NCI-H187 treated with DMSO at 0.1 percent for 48 hours (cell line): ENCODE measurements around the gene ARGLU1.
"Not testable (repeated sequence)": the region's sequence is repeated elsewhere in the genome, so short reads cannot be mapped to it uniquely, and the experiment has no call there.

Experiments
- DNase-seq: peaks from one replicate; lab custom pipeline; 2025; lab: John Stamatoyannopoulos, UW

ARGLU1 gene

DNA sequence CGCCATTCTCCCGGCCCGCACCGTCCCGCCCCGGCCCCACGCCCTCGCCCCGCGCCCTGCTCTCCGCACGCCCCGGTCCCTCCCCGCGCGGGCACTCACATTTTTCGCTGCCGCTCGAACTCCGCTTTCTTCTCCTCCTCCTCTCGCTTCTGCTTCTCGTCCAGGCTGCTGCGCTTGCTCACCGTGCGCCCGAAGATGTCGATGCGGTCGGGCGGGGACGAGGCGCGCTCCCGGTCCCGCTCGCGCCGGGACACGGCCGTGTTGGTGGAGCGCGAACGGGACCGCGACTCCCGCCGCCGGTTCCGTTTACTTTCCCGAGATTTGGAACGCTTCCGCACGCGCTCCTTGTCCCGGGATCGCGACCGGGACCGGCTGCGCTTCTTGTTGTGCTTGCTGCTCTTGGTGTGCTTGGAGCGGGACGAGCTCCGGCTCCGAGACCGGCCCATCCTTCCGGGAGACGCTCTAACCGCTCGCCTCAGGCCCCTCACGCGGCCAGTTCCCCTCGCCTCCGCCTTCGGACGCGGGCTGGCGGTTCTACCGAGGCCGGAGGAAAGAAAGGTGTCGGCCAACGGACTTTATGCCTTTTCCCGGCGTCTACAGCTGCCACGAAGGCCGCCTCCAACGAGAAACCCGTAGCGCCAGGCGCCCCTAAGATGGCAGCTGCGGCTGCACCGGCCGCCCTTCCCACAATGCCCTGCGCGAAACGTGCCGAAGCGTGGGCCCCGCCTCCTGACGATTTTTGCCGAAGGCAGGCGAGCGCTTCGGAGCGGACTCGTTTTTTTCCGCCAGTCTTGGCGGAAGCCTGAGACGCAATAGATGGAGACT lies at the start of gene ARGLU1:
ARGLU1 (minus strand) TSS at position 664 of the 825 bp plus-strand sequence; CDS start at position 446, 218 bp downstream.
- DNase-seq: peak; percentile 74

DNA sequence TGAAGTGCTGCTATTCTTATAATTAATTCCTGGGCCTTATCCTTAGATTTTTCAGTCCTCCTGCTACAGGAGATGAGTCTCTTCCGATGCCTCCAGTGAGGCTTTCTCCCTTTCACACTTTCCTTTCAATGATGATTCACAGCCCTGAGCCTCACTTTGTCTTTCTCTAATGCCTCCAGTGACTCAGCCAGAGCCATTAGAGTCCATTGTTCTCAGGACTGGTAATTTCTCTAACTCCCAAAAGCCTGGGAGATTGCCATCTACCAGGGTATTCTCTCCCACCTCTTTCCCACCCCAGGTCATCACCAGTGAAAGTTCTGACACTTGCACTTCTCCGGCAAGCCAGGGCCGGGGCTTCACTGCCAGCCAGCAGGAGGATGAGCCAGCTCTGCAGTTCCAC lies 49.6 kb upstream of the ARGLU1 start:
- DNase-seq: no peak

GRCh38 chr13:106616729-106617128 lies 48.8 kb upstream of the ARGLU1 start:
- no peak for DNase-seq

DNA sequence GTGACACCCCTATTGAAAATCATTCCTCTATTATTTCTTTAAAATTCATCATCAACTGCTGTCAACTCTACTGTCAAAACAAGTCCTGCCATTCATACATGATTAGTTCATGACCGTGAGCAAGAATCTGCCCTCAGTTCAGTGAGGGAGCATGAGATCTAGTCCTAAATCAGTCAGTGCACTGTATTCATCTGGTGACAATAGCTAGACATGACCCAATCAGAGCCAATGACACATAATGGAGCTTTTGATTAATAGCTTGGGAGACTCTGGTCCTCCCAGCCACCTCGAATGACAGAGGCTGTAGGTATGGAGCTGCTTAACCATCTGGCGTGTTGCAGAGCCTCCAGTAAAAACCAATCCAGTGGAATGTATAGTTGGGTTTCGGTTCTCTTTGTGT lies 46.9 kb upstream of the ARGLU1 start:
- no peak for DNase-seq

GRCh38 chr13:106612688-106613087 lies 44.8 kb upstream of the ARGLU1 start:
- DNase-seq: no peak

- DNase-seq: no peak
Measured at GRCh38 chr13:106610486-106610885, 42.5 kb upstream of the ARGLU1 start.

- no peak for DNase-seq
Measured at GRCh38 chr13:106609116-106609515, 41.2 kb upstream of the ARGLU1 start.

DNA sequence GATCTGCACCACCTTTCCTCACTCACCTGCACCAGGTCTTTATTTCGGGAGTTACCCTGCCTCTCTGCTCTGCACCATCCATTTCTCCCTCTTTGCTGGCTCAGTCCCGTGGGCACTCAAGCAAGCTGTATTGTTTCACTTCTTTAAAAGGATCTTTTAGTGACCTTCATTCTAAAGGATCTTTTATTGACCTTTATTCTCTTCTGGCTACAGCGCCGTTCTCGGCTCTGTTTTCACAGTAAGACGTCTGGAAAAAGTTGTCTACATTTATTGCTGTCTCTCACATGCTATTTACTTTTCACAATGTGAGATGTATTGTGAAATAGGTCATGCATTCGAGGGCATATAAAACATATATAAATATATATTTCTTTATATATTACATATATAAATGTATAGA lies 35.6 kb upstream of the ARGLU1 start:
- no peak for DNase-seq

GRCh38 chr13:106602178-106602577 lies 34.2 kb upstream of the ARGLU1 start:
- DNase-seq: peak; percentile 73

- DNase-seq: no peak
Measured at GRCh38 chr13:106601489-106601888, 33.6 kb upstream of the ARGLU1 start.

- DNase-seq: not testable (repeated sequence)
Measured at GRCh38 chr13:106600798-106601135, 32.8 kb upstream of the ARGLU1 start.

- no peak for DNase-seq
Measured at GRCh38 chr13:106599875-106600797, 32.2 kb upstream of the ARGLU1 start.

DNA sequence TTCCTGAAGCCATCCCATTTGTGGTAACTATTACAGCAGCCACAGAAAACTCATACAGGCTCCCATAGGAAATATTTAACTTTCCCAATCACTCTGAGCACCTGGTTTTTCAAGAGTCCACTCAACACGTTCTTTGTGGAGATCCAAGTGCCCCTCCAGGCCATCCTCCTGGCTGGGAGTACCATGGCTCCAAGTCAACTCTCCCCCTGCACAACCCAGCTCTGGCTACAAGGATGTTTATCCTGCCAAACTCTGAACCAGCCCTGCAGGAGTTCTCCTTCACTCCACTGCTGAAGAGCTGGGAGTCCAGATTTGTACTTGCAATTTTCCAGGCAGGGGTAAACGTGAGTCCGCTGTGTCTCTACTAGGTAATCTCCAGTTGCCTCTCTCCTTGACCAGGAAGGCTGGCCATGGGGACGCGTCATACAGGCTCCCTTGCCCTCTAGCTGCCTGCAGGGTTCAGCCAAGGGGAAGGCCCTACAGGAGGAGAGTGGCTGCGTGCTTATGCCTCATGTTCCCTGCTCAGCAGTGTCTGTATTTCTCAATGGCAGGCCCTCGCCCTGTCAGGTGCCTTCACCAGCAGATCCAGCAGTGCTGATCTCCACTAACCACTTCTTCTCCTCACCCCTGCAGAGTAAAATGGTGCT lies 29.9 kb upstream of the ARGLU1 start:
- DNase-seq: peak; percentile 35

- no peak for DNase-seq
Measured at GRCh38 chr13:106597186-106597585, 29.2 kb upstream of the ARGLU1 start.

GRCh38 chr13:106596275-106596937 lies 28.5 kb upstream of the ARGLU1 start:
- no peak for DNase-seq

DNA sequence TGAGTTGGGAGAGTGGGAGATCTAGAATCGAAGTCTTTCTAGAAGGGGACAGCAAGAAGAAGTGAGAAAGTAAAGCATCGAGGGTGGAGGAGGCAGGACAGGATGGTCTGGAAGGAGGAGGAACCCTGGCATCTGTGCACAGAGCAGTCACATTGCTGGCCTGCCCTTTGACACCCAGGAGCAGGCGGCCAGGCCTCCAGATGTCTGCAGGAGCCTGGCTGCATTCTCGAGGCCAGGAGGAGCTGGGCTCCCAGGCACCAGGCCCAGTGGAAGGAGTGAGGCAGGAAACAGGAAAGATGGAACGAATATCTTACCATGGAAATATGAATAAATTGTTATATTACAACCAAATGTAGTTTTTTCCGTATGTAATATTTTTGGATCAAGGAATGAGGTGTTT lies 27.7 kb upstream of the ARGLU1 start:
- no peak for DNase-seq

- no peak for DNase-seq
Measured at GRCh38 chr13:106594980-106595379, 27.0 kb upstream of the ARGLU1 start.

DNA sequence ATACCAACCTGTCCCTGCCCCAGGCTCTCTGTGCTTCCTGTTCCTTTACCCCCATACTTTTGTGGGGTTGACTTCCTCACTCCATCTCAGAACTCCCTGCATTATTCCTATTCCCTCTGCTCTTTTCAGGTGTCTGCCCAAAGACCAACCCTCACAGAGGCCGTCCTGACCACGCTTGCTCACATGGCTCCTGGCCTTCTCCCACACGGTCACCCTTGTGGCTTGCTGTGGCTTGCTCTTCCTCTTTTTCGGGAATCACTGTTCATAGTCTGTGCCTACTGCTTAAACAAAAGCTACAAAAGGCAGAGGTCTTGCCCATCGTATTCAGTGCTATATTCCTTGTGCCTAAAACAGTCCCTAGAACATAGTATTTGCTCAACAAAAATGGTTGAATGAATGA lies 25.2 kb upstream of the ARGLU1 start:
- no peak for DNase-seq

DNA sequence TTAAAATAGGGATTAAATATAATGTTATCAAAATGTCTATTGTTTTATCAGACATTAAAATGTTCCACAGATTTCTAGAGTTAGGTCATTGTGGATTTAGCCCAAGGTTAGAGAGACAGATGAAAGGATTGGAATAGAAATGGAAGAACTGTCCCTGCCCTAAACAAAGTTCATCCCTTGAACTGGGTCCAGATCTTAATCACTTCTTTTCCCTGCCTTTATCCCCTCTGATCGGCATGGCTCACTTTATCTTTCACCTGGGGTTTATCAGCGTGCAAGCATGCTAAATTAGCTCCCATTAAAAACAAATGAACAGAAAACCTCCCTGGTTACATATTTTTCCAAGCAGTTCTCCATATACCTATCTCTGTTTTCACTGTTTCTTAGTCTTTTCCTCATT lies 23.4 kb upstream of the ARGLU1 start:
- DNase-seq: no peak

DNA sequence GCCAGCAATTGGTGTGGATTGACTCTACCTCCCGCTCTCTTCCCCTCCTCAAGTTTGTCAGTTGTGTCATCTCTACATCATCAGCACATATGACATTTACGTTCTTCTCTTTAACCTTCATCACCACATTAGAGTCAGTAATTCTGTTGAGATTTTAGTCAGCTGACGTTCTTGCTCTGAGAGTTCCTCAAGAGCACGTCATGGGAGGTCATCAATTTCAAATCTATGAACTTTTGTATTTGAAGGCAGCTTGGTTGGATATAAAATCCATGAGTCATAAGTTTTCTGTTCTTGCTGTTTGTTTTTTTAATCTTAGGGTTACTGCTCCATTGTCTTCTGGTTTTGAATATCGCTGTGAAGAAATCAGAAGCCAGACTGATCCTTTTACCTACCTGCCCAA lies 21.8 kb upstream of the ARGLU1 start:
- DNase-seq: no peak

DNA sequence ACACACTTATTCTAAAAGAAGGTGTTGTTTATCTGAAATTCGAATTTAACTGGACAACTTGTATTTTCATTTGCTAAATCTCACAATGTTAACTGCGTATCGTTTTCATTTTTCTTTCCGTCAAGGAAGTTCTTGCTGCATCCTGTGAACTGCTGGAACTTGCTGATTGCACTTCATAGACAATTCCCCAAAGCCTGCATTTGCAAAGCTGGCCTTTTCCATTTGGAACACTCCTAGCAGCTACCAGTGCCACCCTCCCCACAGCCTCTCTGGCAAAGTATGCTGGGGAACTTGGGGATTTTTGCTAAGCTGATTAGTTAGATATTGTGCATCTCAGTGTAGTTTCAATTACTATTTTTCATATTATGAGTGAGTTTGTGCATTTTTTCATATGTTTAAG lies 20.4 kb upstream of the ARGLU1 start:
- DNase-seq: no peak

DNA sequence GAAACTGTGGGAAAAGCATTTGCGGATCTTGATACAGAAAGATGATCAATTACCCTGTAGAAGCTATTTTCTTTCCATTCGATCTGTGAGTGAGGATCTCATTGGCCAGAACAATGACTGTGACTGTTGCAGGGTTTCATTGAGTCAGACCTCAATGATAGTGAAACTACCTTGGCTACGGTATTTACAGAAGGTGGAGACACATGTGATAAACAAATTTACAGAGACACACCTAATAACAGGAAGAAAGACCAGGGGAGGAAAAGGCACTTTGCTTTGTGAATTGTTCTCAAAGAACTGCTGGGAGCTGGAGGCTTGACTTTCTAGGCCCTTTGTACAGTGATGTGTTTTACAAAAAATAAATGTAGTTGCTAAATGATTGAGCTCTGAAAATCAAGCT lies 19.9 kb upstream of the ARGLU1 start:
- DNase-seq: no peak
